ENCODE data around the gene SBK3.

- TF ChIP-seq CTCF (IDR thresholded peaks at IDR 0.05) (no peak), ZFX (IDR thresholded peaks at IDR 0.05; ENCODE audit: borderline replicate concordance) (no peak)
These were observed 4.4 kb upstream of the SBK3 start for GRCh38 chr19:55549500-55550320.

Data from 22Rv1 (cell line).